Osteoblast (primary cell): ENCODE data around the gene TIMM44. TPM values are rescaled to one million over a fixed set of nuclear protein-coding genes. Genes with fewer than 3 reads are reported as not detected.

Source experiments
- DNase-seq: peaks from one replicate; pipeline ENCODE4 v3.0.0; 2011; ENCODE audit warnings: low spot score, mixed read lengths; ENCODE audit not compliant: insufficient read length; ENCODE audit errors: missing footprints
- H2AFZ ChIP-seq: 2 replicates; pipeline ENCODE4 v1.6.0; 2011; ENCODE audit warnings: mild to moderate bottlenecking, low read length
- H3K27ac ChIP-seq: 2 replicates; pipeline ENCODE4 v1.5.1; 2011; ENCODE audit warnings: mild to moderate bottlenecking, low read depth, low read length, moderate library complexity
- H3K27me3 ChIP-seq: 2 replicates; pipeline ENCODE4 v1.6.0; 2012; ENCODE audit warnings: mild to moderate bottlenecking, control low read depth, inconsistent platforms, low read length, moderate library complexity; ENCODE audit not compliant: insufficient read depth
- H3K36me3 ChIP-seq: 2 replicates; pipeline ENCODE4 v1.5.1; 2011; ENCODE audit warnings: mild to moderate bottlenecking, low read length, control low read depth, moderate library complexity; ENCODE audit not compliant: insufficient read depth
- H3K4me1 ChIP-seq: 2 replicates; pipeline ENCODE4 v1.5.1; 2011; ENCODE audit warnings: mild to moderate bottlenecking, low read length, control low read depth, moderate library complexity; ENCODE audit not compliant: insufficient read depth
- H3K4me2 ChIP-seq: 2 replicates; pipeline ENCODE4 v1.6.0; 2011; ENCODE audit warnings: mild to moderate bottlenecking, low read length; ENCODE audit not compliant: insufficient read depth
- H3K4me3 ChIP-seq: fragments of 200-600 bp; sonication (generic); 3 replicates; pipeline ENCODE4 v1.5.1; 2012; ENCODE audit warnings: mild to moderate bottlenecking, low read length, inconsistent platforms; ENCODE audit not compliant: insufficient read depth
- H3K79me2 ChIP-seq: 2 replicates; pipeline ENCODE4 v1.6.0; 2012; ENCODE audit warnings: mild to moderate bottlenecking, low read length, control low read depth, inconsistent platforms; ENCODE audit not compliant: insufficient read depth
- H3K9me3 ChIP-seq: 2 replicates; pipeline ENCODE4 v1.5.1; 2011; ENCODE audit warnings: low read depth, low read length, control low read depth
- H4K20me1 ChIP-seq: 2 replicates; pipeline ENCODE4 v1.6.0; 2012; ENCODE audit warnings: mild to moderate bottlenecking, low read length, control low read depth; ENCODE audit not compliant: insufficient read depth
- total RNA-seq: library from RNA; depleted of rRNA; stranded (reverse); fragments of >200 nt; gene quantifications from 2 replicates; pipeline ENCODE4 v1.2.3, GENCODE V29; 2012
- TF ChIP-seq, protein P1 (sequence below): IDR thresholded peaks from 2 replicates; pipeline ENCODE4 v1.5.1; 2011; ENCODE audit warnings: mild to moderate bottlenecking, low read depth, low read length, moderate library complexity; ENCODE audit errors: extremely low read depth

The TIMM44 gene
- total RNA-seq, 1 donor, result 52.5 TPM

GRCh38 chr19:7916955-7917266, 26.6 kb downstream of the TIMM44 start:
- no peak overlapping the region for H3K27ac ChIP-seq
- H3K4me3 ChIP-seq, result peak overlapping the region; percentile 63
- H3K79me2 ChIP-seq, result peaks cover 5% of the 10 kb centered on the region
- peaks cover 26% of the 10 kb centered on the region for H3K27me3 ChIP-seq
- peak overlapping the region; percentile 15 for H2AFZ ChIP-seq
- no peak for DNase-seq
- peaks cover 21% of the 10 kb centered on the region for H3K4me1 ChIP-seq
- no peaks in the 10 kb centered on the region for H3K9me3 ChIP-seq
- TF ChIP-seq, protein P1, sequence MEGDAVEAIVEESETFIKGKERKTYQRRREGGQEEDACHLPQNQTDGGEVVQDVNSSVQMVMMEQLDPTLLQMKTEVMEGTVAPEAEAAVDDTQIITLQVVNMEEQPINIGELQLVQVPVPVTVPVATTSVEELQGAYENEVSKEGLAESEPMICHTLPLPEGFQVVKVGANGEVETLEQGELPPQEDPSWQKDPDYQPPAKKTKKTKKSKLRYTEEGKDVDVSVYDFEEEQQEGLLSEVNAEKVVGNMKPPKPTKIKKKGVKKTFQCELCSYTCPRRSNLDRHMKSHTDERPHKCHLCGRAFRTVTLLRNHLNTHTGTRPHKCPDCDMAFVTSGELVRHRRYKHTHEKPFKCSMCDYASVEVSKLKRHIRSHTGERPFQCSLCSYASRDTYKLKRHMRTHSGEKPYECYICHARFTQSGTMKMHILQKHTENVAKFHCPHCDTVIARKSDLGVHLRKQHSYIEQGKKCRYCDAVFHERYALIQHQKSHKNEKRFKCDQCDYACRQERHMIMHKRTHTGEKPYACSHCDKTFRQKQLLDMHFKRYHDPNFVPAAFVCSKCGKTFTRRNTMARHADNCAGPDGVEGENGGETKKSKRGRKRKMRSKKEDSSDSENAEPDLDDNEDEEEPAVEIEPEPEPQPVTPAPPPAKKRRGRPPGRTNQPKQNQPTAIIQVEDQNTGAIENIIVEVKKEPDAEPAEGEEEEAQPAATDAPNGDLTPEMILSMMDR, result no peak
- peaks cover 4% of the 10 kb centered on the region for H4K20me1 ChIP-seq
- peaks cover 7% of the 10 kb centered on the region for H3K36me3 ChIP-seq
- peak overlapping the region; percentile 77 for H3K4me2 ChIP-seq

- H3K27me3 ChIP-seq, result peaks cover 26% of the 10 kb centered on the region
- no peaks in the 10 kb centered on the region for H4K20me1 ChIP-seq
- DNase-seq, result peak; percentile 92
- H3K9me3 ChIP-seq, result no peaks in the 10 kb centered on the region
- peaks cover 15% of the 10 kb centered on the region for H3K4me1 ChIP-seq
- TF ChIP-seq, protein P1, result no peak
- H3K27ac ChIP-seq, result no peak overlapping the region
- peak overlapping the region; percentile 63 for H3K4me3 ChIP-seq
- H3K36me3 ChIP-seq, result peaks cover 7% of the 10 kb centered on the region
- peak overlapping the region; percentile 61 for H3K4me2 ChIP-seq
- no peaks in the 10 kb centered on the region for H3K79me2 ChIP-seq
- no peak overlapping the region for H2AFZ ChIP-seq
These were observed 27.1 kb downstream of the TIMM44 start for GRCh38 chr19:7916103-7916954.

GRCh38 chr19:7915250-7916102, 28.0 kb downstream of the TIMM44 start:
- Histone ChIP-seq H3K4me2 (peak overlapping the region; percentile 61), H4K20me1 (peaks cover under 1% of the 10 kb centered on the region), H2AFZ (no peak overlapping the region)

More at GRCh38 chr19:7915250-7916102, 28.0 kb downstream of the TIMM44 start:
- TF ChIP-seq, protein P1, result no peak
- Histone ChIP-seq H3K79me2 (no peaks in the 10 kb centered on the region), H3K36me3 (peaks cover 11% of the 10 kb centered on the region), H3K4me3 (peak overlapping the region; percentile 63), H3K4me1 (peaks cover 11% of the 10 kb centered on the region), H3K27ac (no peak overlapping the region), H3K9me3 (no peaks in the 10 kb centered on the region), H3K27me3 (peaks cover 26% of the 10 kb centered on the region)
- peak; percentile 87 for DNase-seq
